GM20000 (cell line): ENCODE results near the gene BDNF.

Experiments
- DNase-seq: peaks from one replicate; pipeline ENCODE4 v3.0.0; 2012; ENCODE audit warnings: low spot score
- CTCF ChIP-seq: IDR thresholded peaks from 2 replicates; pipeline ENCODE4 v1.5.1; 2012; ENCODE audit warnings: mild to moderate bottlenecking, control low read depth; ENCODE audit errors: extremely low read depth, missing control alignments

BDNF gene

GRCh38 chr11:27627979-27628378, 72.3 kb downstream of the BDNF start:
- no peak for TF ChIP-seq CTCF
- DNase-seq = no peak

GRCh38 chr11:27626938-27627586, 73.2 kb downstream of the BDNF start:
- TF ChIP-seq CTCF = no peak
- DNase-seq = no peak

GRCh38 chr11:27626269-27626937, 73.9 kb downstream of the BDNF start:
- no peak for DNase-seq

GRCh38 chr11:27625347-27625912, 74.8 kb downstream of the BDNF start:
- DNase-seq = no peak
- no peak for TF ChIP-seq CTCF

More at GRCh38 chr11:27626269-27626937, 73.9 kb downstream of the BDNF start:
- no peak for TF ChIP-seq CTCF

- DNase-seq = no peak
- TF ChIP-seq CTCF = no peak
These were observed 76.2 kb downstream of the BDNF start for GRCh38 chr11:27623945-27624523.

- TF ChIP-seq CTCF = no peak
- no peak for DNase-seq
These were observed 77.5 kb downstream of the BDNF start for GRCh38 chr11:27622541-27623300.
